Epithelial cell of esophagus (primary cell): Measurements from ENCODE around the gene TMEM185B.
"Not testable (repeated sequence)": the region's sequence is repeated elsewhere in the genome, so short reads cannot be mapped to it uniquely, and the experiment has no call there.

Experiments
- DNase-seq: peaks from one replicate; pipeline ENCODE4 v3.0.0; 2010; ENCODE audit warnings: low read depth
- H3K4me3 ChIP-seq: 2 replicates; pipeline ENCODE4 v1.5.1; 2011; ENCODE audit warnings: mild to moderate bottlenecking, low read length, control low read depth
- TF ChIP-seq, protein P1 (sequence below): IDR thresholded peaks from 2 replicates; pipeline ENCODE4 v1.5.1; 2011; ENCODE audit warnings: low read depth, mild to moderate bottlenecking, low read length, control low read depth, inconsistent platforms; ENCODE audit not compliant: insufficient read depth; ENCODE audit errors: missing control alignments

Gene TMEM185B

GRCh38 chr2:120237491-120237902, 14.3 kb upstream of the TMEM185B start:
- peak; percentile 44 for DNase-seq
- H3K4me3 ChIP-seq = no peak overlapping the region

DNA sequence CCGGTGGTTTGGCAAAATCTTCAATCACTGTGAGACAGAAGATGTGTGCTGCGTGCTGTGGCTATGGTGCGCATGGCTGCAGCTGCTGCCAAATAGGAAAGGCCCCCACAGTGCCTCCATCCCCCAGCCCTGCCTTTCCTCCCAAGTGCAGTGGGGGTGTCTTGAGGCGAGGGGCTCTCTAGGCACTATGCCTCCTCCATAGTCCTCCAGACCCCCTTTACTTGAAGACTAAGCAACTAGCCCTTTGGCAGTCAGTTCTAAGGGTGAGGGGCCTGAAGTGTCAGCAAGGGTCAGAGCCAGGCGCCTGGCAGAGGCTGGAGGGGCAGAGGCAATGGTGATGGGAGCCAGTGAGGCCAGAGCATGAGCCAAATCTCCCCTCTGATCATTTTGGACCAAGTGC, 13.6 kb upstream of the TMEM185B start:
- no peak for DNase-seq
- TF ChIP-seq, protein P1, sequence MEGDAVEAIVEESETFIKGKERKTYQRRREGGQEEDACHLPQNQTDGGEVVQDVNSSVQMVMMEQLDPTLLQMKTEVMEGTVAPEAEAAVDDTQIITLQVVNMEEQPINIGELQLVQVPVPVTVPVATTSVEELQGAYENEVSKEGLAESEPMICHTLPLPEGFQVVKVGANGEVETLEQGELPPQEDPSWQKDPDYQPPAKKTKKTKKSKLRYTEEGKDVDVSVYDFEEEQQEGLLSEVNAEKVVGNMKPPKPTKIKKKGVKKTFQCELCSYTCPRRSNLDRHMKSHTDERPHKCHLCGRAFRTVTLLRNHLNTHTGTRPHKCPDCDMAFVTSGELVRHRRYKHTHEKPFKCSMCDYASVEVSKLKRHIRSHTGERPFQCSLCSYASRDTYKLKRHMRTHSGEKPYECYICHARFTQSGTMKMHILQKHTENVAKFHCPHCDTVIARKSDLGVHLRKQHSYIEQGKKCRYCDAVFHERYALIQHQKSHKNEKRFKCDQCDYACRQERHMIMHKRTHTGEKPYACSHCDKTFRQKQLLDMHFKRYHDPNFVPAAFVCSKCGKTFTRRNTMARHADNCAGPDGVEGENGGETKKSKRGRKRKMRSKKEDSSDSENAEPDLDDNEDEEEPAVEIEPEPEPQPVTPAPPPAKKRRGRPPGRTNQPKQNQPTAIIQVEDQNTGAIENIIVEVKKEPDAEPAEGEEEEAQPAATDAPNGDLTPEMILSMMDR = no peak
- no peak overlapping the region for H3K4me3 ChIP-seq

More at GRCh38 chr2:120237491-120237902, 14.3 kb upstream of the TMEM185B start:
- TF ChIP-seq, protein P1 = no peak

DNA sequence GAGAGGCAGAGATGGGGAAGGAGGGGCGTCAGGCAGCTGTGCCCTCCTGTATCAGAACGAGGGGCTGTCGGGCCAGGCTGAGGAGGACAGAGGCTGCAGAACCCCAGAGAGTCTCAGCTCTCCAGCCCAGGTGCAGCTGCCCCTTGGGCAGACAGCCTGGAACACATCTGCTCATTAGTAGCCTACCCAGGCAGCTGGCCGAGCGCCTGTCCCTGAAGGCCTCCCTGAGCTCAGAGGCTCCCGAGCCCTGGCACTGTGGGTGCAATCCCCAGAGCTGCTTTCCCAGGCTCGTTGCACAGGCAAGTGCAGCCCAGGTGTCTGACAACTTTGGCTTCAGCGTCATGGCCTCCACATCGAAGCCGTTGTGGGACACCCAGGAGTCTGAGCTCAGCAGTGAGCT, 13.1 kb upstream of the TMEM185B start:
- no peak for DNase-seq
- TF ChIP-seq, protein P1 = no peak

GRCh38 chr2:120235681-120236080, 12.5 kb upstream of the TMEM185B start:
- no peak for DNase-seq
- no peak overlapping the region for H3K4me3 ChIP-seq
- TF ChIP-seq, protein P1 = no peak

More for the DNA sequence above, 13.1 kb upstream of the TMEM185B start:
- H3K4me3 ChIP-seq = no peak overlapping the region

DNA sequence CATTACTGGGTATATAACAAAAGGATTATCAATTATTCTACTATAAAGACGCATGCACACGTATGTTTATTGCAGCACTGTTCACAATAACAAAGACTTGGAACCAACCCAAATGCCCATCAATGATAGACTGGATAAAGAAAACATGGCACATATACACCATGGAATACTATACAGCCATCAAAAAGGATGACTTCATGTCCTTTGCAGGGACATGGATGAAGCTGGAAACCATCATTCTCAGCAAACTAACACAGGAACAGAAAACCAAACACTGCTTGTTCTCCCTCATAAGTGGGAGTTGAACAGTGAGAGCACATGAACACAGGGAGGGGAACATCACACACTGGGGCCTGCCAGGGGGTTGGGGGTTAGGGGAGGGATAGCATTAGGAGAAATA, 12.0 kb upstream of the TMEM185B start:
- H3K4me3 ChIP-seq, DNase-seq: not testable (repeated sequence)

DNA sequence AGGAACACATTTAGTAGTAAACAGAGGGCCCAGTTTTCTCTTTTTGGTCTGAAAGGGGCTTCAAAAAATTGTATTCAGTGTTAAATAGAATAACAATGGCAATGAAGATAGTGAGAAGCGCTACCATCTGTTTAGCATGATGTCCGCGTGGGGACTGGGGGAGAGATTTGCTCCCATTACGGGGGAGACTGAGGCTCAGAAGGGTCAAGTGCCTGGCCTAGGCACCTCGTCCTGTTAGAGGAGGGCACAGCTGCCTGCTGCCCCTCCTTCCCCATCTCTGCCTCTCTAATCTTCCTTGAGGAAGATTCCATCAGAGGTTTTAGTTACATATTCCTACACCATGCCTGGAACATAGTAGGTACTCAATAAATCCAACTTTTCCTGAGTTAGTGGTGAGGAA, 10.1 kb upstream of the TMEM185B start:
- DNase-seq = no peak
- TF ChIP-seq, protein P1 = no peak
- no peak overlapping the region for H3K4me3 ChIP-seq

DNA sequence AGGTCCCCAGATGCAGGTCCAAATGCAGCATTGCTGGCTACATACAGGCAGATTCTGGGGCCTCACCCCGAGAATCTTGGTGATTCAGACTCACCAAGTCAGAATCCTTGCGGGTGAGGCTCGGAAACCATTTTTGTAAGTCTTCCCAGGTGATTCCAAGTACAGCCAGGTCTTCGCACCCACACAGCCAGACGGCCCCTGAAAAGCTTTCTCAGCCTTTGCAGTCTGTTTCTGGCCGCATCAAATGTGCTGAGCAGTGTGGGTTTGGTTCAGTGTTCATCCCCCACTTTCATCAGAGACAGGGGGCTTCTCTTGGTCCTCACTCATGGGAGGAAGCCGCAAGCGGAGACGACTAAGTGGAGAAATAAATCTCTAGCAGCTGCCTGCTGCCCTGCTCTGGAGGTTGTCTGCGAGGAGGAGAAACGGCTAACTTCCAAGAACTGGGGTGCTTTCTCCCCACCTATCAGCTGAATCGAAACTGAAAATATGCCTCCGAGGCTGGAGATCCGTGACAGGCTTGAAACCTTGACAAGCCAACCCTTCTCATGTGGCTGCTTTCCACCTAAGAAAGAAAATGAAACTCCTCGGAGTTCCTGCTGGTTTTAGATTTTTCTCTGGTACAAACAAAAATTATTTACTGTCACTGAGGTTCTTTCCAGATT, 8.9 kb upstream of the TMEM185B start:
- DNase-seq = peak; percentile 45
- TF ChIP-seq, protein P1 = no peak
- peak overlapping the region; percentile 14 for H3K4me3 ChIP-seq

DNA sequence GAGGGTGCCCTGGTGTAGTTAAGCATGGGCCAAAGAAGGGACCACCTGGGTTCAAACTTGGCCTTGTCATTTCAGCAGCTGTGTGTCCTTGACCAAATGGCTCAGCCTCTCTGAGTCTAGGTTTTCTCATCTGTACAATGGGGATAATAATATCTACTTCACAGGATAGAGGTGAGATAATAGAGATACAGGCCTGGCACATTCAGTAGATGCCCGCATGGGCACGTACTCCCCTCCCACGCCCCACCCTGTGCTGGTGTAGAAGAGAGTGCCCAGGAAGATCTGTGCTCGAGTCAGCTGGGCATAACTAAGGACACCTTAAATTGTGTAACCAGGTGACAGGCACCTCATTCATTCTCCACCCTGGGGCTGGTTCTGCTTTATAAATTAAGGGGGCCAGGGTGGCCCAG, 8.4 kb upstream of the TMEM185B start:
- DNase-seq = no peak
- TF ChIP-seq, protein P1 = no peak
- no peak overlapping the region for H3K4me3 ChIP-seq
